Naive thymus-derived CD8-positive, alpha-beta T cell (primary cell): ENCODE results near the gene DUSP22. TPM values are rescaled to one million over a fixed set of nuclear protein-coding genes. Genes with fewer than 3 reads are reported as not detected.

Experiments
- ATAC-seq, 2 donors: fragments of 150-1000 bp; cut with Tn5 transposase in 1 of 2; sonication (Bioruptor Pico), chemical (Tn5 transposase) in 1 of 2; 1 replicate in 1 of 2; 2 replicates in 1 of 2; pipeline ENCODE4 v1.10.0; 2021; ENCODE audit warnings: mild to moderate bottlenecking in 2 of 2, moderate library complexity in 2 of 2
- POLR2A ChIA-PET: fragments of 350-600 bp; sonication (Branson Sonifier 250); formaldehyde crosslinking; loops from one replicate; lab custom pipeline; 2021; ENCODE audit warnings: antibody characterized with exemption; lab: Charles Lee
- DNase-seq, 10 donors: peaks; one replicate each; pipeline versions ENCODE4 v3.0.0 to v3.0.0-alpha.2; 2020 to 2022
- H3K27ac Mint-ChIP-seq, 10 donors: one replicate each; pipeline ENCODE4 v1.8.0; 2020 to 2022; ENCODE audit warnings: mild to moderate bottlenecking in 10 of 10, mixed read lengths in 10 of 10, moderate library complexity in 4 of 10, inconsistent platforms in 1 of 10
- H3K27me3 Mint-ChIP-seq, 5 donors: one replicate each; pipeline ENCODE4 v1.8.0; 2021 to 2022; ENCODE audit warnings: mixed read lengths in 5 of 5
- H3K36me3 Mint-ChIP-seq, 3 donors: one replicate each; pipeline ENCODE4 v1.8.0; 2020 to 2022; ENCODE audit warnings: mixed read lengths in 3 of 3, mild to moderate bottlenecking in 2 of 3, inconsistent platforms in 1 of 3
- H3K4me1 Mint-ChIP-seq, 4 donors: one replicate each; pipeline ENCODE4 v1.8.0; 2021 to 2022; ENCODE audit warnings: mixed read lengths in 4 of 4
- H3K4me3 Mint-ChIP-seq, 10 donors: one replicate each; pipeline ENCODE4 v1.8.0; 2020 to 2022; ENCODE audit warnings: mild to moderate bottlenecking in 10 of 10, mixed read lengths in 10 of 10, moderate library complexity in 6 of 10, inconsistent platforms in 1 of 10
- H3K9me3 Mint-ChIP-seq, 9 donors: one replicate each; pipeline ENCODE4 v1.8.0; 2020 to 2022; ENCODE audit warnings: mixed read lengths in 9 of 9, mild to moderate bottlenecking in 3 of 9, inconsistent platforms in 1 of 9, moderate library complexity in 1 of 9
- polyA plus RNA-seq, 3 donors: library from polyadenylated mRNA; unstranded; fragments of 300-500 nt; fragmentation: Illumina TruSeq; gene quantifications; one replicate each; pipeline ENCODE4 v1.2.3, GENCODE V29; 2021
- total RNA-seq, 8 experiments: library from RNA in 2 of 8; stranded (reverse) in 2 of 8; gene quantifications; one replicate each; pipeline ENCODE4 v1.2.3 and lab custom pipeline; 2021 to 2026

The DUSP22 gene
- total and polyA plus RNA-seq, 5 experiments from 2014 or later, result 40.1 to 46.0 (median 43.0) TPM

DNA sequence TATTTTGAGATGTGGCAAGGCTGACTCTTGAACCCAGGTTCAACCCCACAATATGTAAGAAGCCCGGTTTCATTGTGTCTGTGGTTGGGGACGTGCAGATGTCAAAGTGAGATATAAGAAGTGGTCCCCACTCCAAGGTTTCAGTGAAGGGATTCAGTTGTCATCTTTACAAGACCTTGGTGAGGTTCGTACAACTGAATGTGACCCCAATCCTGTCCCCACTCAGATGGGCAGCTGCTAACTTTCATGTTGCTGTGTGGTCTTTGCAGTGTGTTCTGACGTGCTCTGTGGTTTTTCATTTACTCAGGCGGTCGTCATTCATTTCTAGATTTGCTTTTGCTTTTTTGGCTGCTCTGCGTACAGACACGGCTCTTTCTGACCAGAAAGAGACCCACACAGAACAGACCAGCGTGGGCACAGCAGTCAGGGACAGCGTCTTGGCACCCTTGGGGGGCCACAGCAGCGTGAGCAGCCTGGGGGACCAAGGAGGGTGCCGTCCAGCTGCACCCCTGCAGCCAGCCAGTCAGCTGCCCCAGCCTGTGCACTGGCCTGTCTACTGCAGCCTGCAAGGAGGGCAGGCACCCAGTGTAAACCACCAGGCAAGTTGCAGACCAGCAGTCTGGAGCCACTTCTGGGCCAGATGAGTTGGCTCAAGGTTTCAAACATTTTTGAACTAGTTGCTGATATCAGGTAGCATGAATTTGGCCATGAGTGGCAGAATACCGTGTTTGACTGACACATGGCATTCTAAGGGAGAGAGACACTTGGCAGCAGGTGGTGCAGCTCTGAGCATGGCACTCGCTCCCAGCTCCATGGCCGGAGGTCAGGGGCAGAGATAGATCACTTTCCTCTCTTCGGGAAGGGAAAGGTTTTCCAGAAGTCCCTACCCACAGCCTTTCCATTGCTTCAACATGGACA is 49.9 kb downstream of the DUSP22 start:
- Mint-ChIP-seq H3K27ac (peak overlapping the region in 6 of 10 donors; percentile 9 to 83 (median 57)), H3K4me1 (peaks cover 32 to 65% (median 62%) of the 10 kb centered on the region in 4 donors), H3K36me3 (peaks cover 0 to 27% (median 6%) of the 10 kb centered on the region in 3 donors), H3K4me3 (peak overlapping the region in 6 of 10 donors; percentile 9 to 67 (median 25)), H3K9me3 (peaks cover 0 to 3% (median 0%) of the 10 kb centered on the region in 9 donors), H3K27me3 (no peaks in the 10 kb centered on the region)
- POLR2A ChIA-PET, result no interaction called here
- ATAC-seq (peak in 1 of 2 donors; percentile 56), DNase-seq (peak in 4 of 10 donors; percentile 26 to 46 (median 39))

DNA sequence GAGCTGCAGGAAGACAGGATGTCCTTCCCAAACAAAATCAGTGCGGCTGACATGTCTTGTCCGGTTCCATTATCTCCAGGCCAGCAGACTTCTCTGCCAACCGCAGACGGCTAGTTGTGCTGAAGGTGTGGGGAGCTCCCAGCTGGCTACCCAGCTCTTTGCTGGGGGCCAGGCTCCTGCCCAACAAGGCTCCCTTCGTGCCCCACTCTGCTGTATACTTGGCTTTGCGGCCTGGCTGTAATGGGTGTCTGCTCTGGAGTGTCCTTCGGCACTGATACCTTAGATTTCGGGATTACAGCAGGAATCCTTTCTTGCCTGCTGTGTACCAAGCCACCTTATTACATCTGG is 50.5 kb downstream of the DUSP22 start:
- peaks cover 0 to 3% (median 0%) of the 10 kb centered on the region in 9 donors for H3K9me3 Mint-ChIP-seq
- peak overlapping the region in 2 of 10 donors; percentile 81 to 83 for H3K27ac Mint-ChIP-seq
- no peak for ATAC-seq
- POLR2A ChIA-PET, result no interaction called here
- H3K4me1 Mint-ChIP-seq, result peaks cover 29 to 63% (median 56%) of the 10 kb centered on the region in 4 donors
- H3K4me3 Mint-ChIP-seq, result no peak overlapping the region
- no peaks in the 10 kb centered on the region for H3K27me3 Mint-ChIP-seq
- no peak for DNase-seq
- H3K36me3 Mint-ChIP-seq, result peaks cover 0 to 33% (median 9%) of the 10 kb centered on the region in 3 donors

DNA sequence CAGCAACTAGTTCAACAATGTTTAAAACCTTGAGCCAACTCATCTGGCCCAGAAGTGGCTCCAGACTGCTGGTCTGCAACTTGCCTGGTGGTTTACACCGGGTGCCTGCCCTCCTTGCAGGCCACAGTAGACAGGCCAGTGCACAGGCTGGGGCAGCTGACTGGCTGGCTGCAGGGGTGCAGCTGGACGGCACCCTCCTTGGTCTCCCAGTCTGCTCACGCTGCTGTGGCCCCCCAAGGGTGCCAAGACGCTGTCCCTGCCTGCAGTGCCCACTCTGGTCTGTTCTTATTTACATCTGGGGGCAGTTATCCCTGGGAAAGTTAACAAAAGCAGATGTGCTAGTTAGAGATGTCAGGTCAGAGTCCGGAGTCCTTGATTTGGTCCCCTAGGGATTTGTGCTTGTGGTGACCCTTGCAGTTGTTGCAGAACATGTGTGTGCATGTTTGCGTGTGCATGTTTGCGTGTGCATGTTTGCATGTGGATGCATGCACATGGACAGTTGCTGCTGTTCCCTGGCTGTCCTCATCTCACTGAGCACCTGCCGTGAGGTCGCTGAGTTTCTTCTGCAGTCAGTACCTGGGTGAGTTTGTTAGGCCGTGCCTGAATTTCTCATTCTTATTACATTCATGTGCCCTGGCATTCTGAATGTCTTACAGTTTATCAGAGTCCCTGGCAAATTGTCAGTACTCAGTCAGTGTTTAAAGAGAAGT is 51.1 kb downstream of the DUSP22 start:
- DNase-seq (no peak), ATAC-seq (no peak)
- Mint-ChIP-seq H3K27me3 (no peaks in the 10 kb centered on the region), H3K4me1 (peaks cover 26 to 57% (median 51%) of the 10 kb centered on the region in 4 donors), H3K27ac (peak overlapping the region in 3 of 10 donors; percentile 12 to 83 (median 33)), H3K9me3 (peaks cover 0 to 3% (median 0%) of the 10 kb centered on the region in 9 donors), H3K4me3 (no peak overlapping the region), H3K36me3 (peaks cover 0 to 39% (median 10%) of the 10 kb centered on the region in 3 donors)
- POLR2A ChIA-PET, result no interaction called here

DNA sequence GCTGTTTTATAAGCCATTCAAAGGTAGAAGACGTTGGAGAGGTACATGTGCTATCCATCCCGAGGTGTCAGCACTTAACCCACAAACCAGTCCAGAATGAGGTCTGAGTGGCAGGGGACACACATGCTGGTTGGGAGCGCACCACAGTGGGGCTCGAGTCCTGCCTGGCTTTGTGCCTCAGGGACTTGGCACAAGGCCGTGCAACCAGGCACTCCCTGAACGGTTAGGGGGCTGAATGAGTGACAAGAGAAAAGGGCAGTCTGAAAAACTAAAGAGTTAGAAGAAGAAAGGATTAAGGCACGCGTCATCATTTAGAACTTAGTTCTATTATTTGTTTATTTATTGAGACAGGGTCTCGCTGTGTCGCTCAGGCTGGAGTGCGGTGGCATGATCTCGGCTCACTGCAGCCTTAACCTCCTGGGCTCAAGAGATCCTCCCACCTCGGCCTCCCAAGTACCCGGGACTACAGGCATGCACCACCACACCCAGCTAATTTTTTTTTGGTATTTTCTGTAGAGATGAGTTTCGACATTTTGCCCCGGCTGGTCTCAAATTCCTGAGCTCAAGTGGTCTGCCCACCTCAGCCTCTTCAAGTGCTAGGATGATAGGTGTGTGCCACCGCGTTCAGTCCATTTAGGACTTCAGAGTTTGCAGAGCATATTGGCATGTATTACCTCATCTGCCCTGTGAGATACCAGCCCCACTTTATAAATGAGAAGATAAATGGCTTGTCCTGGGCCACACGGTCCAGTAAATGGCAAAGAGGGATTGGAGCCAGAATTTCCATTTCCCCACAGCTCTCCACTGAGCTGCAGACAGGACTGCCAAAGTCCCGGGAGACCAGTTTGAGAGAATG is 51.9 kb downstream of the DUSP22 start:
- ATAC-seq, result no peak
- peaks cover 27 to 49% (median 43%) of the 10 kb centered on the region in 4 donors for H3K4me1 Mint-ChIP-seq
- H3K36me3 Mint-ChIP-seq, result peaks cover 0 to 47% (median 14%) of the 10 kb centered on the region in 3 donors
- POLR2A ChIA-PET, result interaction anchor here (0.7 kb wide), 1 partner anchor 52 kb away, joined by 4 read pairs; the partner anchor contains the start of gene DUSP22
- peaks cover 0 to 3% (median 0%) of the 10 kb centered on the region in 9 donors for H3K9me3 Mint-ChIP-seq
- H3K27me3 Mint-ChIP-seq, result no peaks in the 10 kb centered on the region
- H3K27ac Mint-ChIP-seq, result peak overlapping the region in 4 of 10 donors; percentile 12 to 83 (median 32)
- DNase-seq, result no peak
- no peak overlapping the region for H3K4me3 Mint-ChIP-seq

DNA sequence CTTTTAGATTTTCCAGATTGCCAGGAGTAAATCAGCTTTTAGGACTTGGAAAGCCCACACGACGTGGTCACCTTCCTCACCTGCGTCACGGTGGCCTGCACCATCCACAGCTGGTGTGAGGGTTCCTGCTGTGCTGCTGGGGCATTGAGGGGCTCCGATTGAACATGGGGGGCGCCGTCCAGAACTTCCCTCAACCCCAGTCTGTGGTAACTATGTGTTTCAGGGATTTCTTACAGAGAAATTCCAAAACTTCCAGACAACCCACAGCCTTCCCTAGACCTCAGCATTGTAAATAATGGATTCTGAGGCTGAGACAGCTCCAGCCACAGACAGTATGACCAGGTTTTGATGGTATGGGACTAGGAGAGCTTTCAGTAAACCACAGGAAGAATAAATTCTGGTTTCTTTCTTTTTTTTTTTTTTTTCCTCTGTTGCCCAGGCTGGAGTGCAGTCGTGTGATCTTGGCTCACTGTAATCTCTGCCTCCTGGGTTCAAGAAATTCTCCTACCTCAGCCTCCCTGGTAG is 52.6 kb downstream of the DUSP22 start:
- DNase-seq (no peak), ATAC-seq (no peak)
- H3K9me3 Mint-ChIP-seq, result peaks cover 0 to 4% (median 0%) of the 10 kb centered on the region in 9 donors
- peaks cover 0 to 54% (median 16%) of the 10 kb centered on the region in 3 donors for H3K36me3 Mint-ChIP-seq
- POLR2A ChIA-PET, result interaction anchor here (0.7 kb wide), 2 partner anchors 52 to 66 kb away, joined by 4 read pairs; partner anchors contain the start of gene DUSP22
- H3K27ac Mint-ChIP-seq, result no peak overlapping the region
- no peaks in the 10 kb centered on the region for H3K27me3 Mint-ChIP-seq
- no peak overlapping the region for H3K4me3 Mint-ChIP-seq
- H3K4me1 Mint-ChIP-seq, result peaks cover 28 to 42% (median 37%) of the 10 kb centered on the region in 4 donors

DNA sequence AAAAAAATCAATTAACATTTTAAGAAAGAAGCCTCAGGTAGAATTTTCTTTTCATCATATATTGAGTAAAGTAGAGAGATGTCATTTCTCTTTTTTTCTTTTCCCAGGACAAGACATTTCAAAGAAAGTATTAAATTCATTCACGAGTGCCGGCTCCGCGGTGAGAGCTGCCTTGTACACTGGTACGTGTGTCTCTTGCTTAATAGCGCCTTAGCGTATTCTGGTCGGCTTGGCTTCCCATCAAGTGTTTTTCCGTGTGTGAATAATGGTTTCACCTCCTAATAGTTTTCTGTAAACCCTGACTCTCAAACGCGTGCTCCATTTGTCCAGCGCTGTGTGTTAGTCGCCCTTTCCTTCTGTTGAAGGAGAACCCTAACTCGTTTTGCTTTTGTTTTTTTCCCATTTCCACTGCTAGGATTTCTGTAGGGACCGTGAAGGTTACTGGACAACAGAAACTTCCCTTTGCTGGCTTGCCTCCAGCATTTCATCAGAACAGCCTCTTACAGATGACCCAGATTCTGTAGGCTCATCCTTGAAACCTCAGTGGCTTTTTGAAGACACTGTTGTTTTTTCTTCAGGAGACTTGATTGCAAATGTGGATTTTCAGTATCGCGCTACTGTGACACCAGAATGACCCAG is 53.6 kb downstream of the DUSP22 start:
- POLR2A ChIA-PET, result interaction anchor here (0.7 kb wide), 1 partner anchor 65 kb away, joined by 4 read pairs; no protein-coding TSS in a partner anchor
- Mint-ChIP-seq H3K27ac (no peak overlapping the region), H3K4me1 (peaks cover 24 to 34% (median 28%) of the 10 kb centered on the region in 4 donors), H3K36me3 (peaks cover 0 to 63% (median 18%) of the 10 kb centered on the region in 3 donors), H3K9me3 (peaks cover 0 to 7% (median 0%) of the 10 kb centered on the region in 9 donors), H3K27me3 (no peaks in the 10 kb centered on the region), H3K4me3 (no peak overlapping the region)
- ATAC-seq (no peak), DNase-seq (no peak)

DNA sequence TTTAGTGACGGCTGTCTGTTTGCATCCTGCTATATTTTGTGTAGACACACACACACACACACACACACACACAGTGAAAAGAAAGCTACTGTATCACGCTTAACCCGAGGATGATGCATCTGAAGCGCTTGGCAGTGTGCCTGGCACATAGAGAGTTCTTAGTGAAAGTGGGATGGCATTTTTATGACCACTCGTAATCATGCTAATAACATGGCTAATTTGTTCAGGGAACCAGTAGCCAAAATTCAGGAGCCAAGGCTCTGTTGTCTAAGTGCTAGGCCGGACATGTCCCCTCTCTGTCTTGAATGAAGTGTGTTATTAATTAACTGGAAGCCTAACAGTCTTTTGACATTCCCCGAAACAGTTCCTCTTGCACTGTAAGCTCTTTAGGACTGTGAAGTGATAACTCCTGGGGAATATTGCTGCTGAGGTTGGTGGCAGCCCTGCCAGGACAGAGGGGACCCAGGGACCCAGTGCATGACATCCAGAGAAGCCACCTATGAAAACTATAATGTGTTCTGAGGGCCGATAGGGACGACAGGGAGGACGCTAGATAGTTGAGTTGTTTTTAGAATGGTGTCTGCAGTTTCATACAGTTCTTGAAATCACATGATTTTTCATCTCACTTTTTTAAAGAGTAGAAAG is 54.2 kb downstream of the DUSP22 start:
- H3K27ac Mint-ChIP-seq, result no peak overlapping the region
- POLR2A ChIA-PET, result no interaction called here
- peaks cover 0 to 7% (median 0%) of the 10 kb centered on the region in 9 donors for H3K9me3 Mint-ChIP-seq

DNA sequence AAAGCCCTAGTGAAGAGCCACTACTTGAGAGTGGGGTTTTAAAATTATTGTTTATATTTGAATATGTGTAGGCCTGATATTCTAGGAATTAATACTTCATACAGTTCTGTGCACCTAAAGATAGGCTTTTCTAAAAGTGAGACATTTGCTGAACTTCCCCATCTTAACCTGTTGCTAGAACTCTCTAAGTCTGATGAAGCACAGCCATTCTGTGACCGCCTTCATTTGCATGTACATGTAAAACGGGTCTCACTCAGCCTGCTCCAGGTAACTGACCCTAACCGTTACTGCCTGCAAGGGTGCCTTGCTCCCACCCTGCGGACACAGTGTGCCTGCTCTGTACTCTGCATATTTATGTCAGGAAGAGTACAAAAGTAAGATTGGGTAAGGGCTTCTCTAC is 54.9 kb downstream of the DUSP22 start:
- POLR2A ChIA-PET, result no interaction called here
- Mint-ChIP-seq H3K9me3 (peaks cover 0 to 12% (median 0%) of the 10 kb centered on the region in 9 donors), H3K4me1 (peaks cover 14 to 20% (median 18%) of the 10 kb centered on the region in 4 donors), H3K36me3 (peaks cover 0 to 72% (median 20%) of the 10 kb centered on the region in 3 donors), H3K27ac (peak overlapping the region in 1 of 10 donors; percentile 14), H3K4me3 (no peak overlapping the region), H3K27me3 (no peaks in the 10 kb centered on the region)
- no peak for ATAC-seq
- no peak for DNase-seq

More for the DNA sequence above, 54.2 kb downstream of the DUSP22 start:
- DNase-seq (no peak), ATAC-seq (no peak)
- Mint-ChIP-seq H3K4me1 (peaks cover 22 to 27% (median 23%) of the 10 kb centered on the region in 4 donors), H3K27me3 (no peaks in the 10 kb centered on the region), H3K36me3 (peaks cover 0 to 69% (median 18%) of the 10 kb centered on the region in 3 donors), H3K4me3 (no peak overlapping the region)

DNA sequence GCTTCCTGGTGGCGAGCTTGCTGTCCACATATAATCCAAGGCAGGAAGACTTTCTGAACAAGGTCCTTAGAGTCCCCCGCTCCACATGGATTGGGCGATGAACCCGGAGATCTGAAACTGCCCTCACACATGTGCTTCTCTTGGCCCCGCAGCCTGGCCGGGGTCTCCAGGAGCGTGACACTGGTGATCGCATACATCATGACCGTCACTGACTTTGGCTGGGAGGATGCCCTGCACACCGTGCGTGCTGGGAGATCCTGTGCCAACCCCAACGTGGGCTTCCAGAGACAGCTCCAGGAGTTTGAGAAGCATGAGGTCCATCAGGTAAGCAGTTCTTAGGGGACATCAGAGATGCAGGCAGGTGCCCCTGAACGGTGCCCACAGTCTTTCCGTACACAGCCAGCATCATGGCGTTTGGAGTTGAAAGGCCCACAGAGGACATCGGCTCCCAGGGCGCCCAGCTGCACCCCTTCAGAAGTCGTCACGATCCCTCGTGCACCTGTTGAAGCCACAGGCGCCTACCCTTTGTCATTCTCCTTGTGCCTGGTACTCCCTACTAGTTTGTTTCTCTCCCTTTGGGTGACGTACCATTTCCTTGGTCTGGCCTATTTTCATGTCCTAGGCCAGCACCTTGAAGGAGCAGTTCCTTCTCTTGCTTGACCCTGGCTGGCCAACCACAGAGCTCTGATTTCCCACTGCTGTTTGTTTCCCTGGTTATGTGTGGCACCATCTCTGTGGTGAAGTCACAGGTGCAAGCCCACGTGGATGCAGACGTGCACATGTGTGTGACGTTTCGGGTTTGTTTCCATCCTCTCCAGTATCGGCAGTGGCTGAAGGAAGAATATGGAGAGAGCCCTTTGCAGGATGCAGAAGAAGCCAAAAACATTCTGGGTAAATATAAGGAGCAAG is 55.9 kb downstream of the DUSP22 start:
- DNase-seq, result no peak
- Mint-ChIP-seq H3K27me3 (no peaks in the 10 kb centered on the region), H3K36me3 (peaks cover 0 to 72% (median 20%) of the 10 kb centered on the region in 3 donors), H3K4me3 (no peak overlapping the region), H3K27ac (peak overlapping the region in 1 of 10 donors; percentile 41), H3K9me3 (peaks cover 0 to 12% (median 0%) of the 10 kb centered on the region in 9 donors), H3K4me1 (peaks cover 8 to 21% (median 15%) of the 10 kb centered on the region in 4 donors)
- ATAC-seq, result no peak
- POLR2A ChIA-PET, result no interaction called here

DNA sequence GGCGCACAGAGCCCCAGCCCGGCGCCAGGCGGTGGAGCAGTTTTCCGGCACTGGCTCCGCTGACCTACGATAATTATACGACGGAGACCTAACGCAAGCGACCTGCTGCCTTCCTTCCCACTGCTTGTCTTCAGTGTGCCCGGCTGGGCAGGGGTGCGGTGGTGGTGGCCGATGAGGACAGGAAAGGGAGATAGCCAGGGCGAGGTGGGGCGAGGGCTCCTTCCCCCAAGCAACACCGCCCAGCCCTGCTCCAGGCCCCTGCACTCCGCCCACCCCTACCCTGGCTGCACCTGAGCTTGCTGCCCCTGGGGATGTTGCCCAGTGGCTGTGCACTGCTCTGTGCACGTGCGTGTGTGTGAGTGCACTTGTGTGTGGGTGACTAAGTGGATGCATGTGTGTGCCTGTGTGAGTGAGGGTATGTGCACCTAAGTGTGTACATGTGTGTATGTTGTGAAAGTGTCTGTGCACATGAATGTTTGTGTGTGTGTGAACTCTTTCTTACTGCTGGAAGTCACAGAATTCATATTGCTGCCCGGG is 56.6 kb downstream of the DUSP22 start:
- Mint-ChIP-seq H3K36me3 (peaks cover 0 to 67% (median 19%) of the 10 kb centered on the region in 3 donors), H3K4me3 (no peak overlapping the region), H3K9me3 (peaks cover 0 to 16% (median 0%) of the 10 kb centered on the region in 9 donors), H3K27ac (peak overlapping the region in 2 of 10 donors; percentile 18 to 41), H3K27me3 (no peaks in the 10 kb centered on the region), H3K4me1 (peaks cover 1 to 19% (median 9%) of the 10 kb centered on the region in 4 donors)
- ATAC-seq (no peak), DNase-seq (no peak)
- POLR2A ChIA-PET, result no interaction called here
